Measurements from ENCODE around the gene RASSF3.

Gene RASSF3

DNA sequence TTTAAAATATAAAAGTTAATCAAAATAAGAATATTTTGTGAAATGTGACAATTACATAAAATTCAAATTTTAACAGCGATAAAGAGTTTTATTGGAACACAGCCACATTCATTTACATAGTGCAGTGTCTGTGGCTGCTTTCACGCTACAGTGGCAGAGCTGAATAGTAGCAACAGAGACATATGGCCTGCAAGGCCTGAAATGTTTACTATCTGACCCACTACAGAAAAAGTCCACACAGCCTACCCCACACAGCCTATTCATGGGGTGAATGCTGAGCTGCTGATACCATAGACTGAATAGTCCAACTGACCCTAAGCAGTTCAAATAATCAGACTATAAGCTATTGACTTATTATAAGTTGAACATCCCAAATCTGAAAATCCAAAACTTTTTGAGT lies 135.7 kb downstream of the RASSF3 start:
- H3K4me3 ChIP-seq (replicated peaks; ENCODE audit: low read depth, low read length): no peak overlapping the region
- no peak for DNase-seq (ENCODE audit: extremely low read depth, low read depth)
- TF ChIP-seq, protein P1, sequence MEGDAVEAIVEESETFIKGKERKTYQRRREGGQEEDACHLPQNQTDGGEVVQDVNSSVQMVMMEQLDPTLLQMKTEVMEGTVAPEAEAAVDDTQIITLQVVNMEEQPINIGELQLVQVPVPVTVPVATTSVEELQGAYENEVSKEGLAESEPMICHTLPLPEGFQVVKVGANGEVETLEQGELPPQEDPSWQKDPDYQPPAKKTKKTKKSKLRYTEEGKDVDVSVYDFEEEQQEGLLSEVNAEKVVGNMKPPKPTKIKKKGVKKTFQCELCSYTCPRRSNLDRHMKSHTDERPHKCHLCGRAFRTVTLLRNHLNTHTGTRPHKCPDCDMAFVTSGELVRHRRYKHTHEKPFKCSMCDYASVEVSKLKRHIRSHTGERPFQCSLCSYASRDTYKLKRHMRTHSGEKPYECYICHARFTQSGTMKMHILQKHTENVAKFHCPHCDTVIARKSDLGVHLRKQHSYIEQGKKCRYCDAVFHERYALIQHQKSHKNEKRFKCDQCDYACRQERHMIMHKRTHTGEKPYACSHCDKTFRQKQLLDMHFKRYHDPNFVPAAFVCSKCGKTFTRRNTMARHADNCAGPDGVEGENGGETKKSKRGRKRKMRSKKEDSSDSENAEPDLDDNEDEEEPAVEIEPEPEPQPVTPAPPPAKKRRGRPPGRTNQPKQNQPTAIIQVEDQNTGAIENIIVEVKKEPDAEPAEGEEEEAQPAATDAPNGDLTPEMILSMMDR (IDR thresholded peaks at IDR 0.05; ENCODE audit: low read depth, low read length, missing control alignments): no peak

DNA sequence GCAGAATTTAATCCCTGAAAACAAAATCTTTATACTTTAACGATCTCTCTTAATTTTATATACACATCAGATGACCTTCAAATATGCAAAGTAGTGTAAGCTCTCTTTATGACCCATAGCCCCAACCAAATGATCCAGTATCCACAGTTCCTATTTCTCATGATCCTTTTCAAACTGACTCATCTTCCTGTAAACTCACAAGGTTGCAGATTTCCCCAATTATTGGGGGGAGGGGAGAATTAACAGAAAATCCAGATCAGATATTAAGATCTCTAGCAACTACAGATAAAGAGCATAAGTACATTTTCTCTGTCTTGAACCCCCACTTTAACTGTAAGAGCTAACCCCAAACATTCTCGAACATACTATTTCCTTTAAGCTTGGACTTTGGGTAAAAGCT lies 136.4 kb downstream of the RASSF3 start:
- no peak overlapping the region for H3K4me3 ChIP-seq (replicated peaks; ENCODE audit: low read depth, low read length)
- DNase-seq (ENCODE audit: extremely low read depth, low read depth): peak; percentile 35
- TF ChIP-seq, protein P1 (IDR thresholded peaks at IDR 0.05; ENCODE audit: low read depth, low read length, missing control alignments): no peak
